AG04450 (cell line): ENCODE results near the gene SYT17. TPM values are rescaled to one million over a fixed set of nuclear protein-coding genes. Genes with fewer than 3 reads are reported as not detected.

Experiments
- CTCF ChIA-PET: fragments of 300-600, 350-600 bp; formaldehyde crosslinking; extraction: SDS; loops from one replicate; lab custom pipeline; 2022; ENCODE audit warnings: antibody characterized with exemption, inconsistent platforms; lab: Charles Lee
- POLR2A ChIA-PET: fragments of 350-600 bp; formaldehyde crosslinking; extraction: SDS; loops from one replicate; lab custom pipeline; 2021; ENCODE audit warnings: antibody characterized with exemption, inconsistent platforms; lab: Yijun Ruan, JAX
- DNase-seq: peaks from one replicate; pipeline ENCODE4 v3.0.0-alpha.2; 2011; ENCODE audit warnings: low read depth, low spot score
- H3K27ac ChIP-seq: one replicate; pipeline ENCODE4 v1.5.1; 2012; ENCODE audit warnings: low read depth, low read length, control low read depth
- H3K27me3 ChIP-seq: one replicate; pipeline ENCODE4 v1.6.0; 2012; ENCODE audit warnings: low read length; ENCODE audit not compliant: control insufficient read depth, insufficient read depth
- H3K4me3 ChIP-seq: 2 replicates; pipeline ENCODE4 v1.5.1; 2011; ENCODE audit warnings: mild to moderate bottlenecking, low read depth, low read length, control low read depth
- H3K9me3 ChIP-seq: 2 replicates; pipeline ENCODE4 v1.5.1; 2012; ENCODE audit warnings: low read length; ENCODE audit not compliant: control insufficient read depth, insufficient read depth
- polyA plus RNA-seq: library from polyadenylated mRNA; depleted of rRNA; stranded (reverse); fragments of >200 nt; gene quantifications from 2 replicates; pipeline ENCODE4 v1.2.3, GENCODE V29; 2011; rRNA removed
- TF ChIP-seq, protein P1 (sequence below): IDR thresholded peaks from 2 replicates; pipeline ENCODE4 v1.5.1; 2011; ENCODE audit warnings: low read depth, low read length, control low read depth, inconsistent platforms

SYT17 gene
- polyA plus RNA-seq, 1 experiment, result 0.27 TPM

DNA sequence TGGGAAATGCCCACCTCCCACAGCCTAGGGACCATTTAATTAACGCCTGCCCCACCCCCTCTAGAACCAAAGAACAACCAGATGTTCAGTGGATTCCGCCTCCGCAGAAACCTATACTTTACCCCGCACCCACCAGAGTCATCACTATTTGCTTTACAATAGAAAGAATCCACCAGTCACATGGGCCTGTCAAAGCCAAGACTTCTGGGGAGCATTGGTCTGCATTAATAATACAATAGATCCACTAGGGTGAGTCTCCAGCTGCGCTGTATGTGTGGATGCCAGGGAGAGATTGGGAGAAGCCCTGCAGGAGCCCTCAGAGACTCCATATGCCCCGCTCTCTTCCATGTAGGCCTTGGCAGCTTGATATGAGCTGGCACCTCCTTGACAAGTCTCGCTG lies 148.8 kb downstream of the SYT17 start:
- H3K27me3 ChIP-seq, result no peaks in the 10 kb centered on the region

More for the DNA sequence above, 148.8 kb downstream of the SYT17 start:
- ChIA-PET CTCF (no interaction called here), POLR2A (no interaction called here)
- H3K27ac ChIP-seq, result no peak overlapping the region
- DNase-seq, result no peak
- H3K9me3 ChIP-seq, result no peaks in the 10 kb centered on the region
- H3K4me3 ChIP-seq, result no peak overlapping the region
- TF ChIP-seq, protein P1, sequence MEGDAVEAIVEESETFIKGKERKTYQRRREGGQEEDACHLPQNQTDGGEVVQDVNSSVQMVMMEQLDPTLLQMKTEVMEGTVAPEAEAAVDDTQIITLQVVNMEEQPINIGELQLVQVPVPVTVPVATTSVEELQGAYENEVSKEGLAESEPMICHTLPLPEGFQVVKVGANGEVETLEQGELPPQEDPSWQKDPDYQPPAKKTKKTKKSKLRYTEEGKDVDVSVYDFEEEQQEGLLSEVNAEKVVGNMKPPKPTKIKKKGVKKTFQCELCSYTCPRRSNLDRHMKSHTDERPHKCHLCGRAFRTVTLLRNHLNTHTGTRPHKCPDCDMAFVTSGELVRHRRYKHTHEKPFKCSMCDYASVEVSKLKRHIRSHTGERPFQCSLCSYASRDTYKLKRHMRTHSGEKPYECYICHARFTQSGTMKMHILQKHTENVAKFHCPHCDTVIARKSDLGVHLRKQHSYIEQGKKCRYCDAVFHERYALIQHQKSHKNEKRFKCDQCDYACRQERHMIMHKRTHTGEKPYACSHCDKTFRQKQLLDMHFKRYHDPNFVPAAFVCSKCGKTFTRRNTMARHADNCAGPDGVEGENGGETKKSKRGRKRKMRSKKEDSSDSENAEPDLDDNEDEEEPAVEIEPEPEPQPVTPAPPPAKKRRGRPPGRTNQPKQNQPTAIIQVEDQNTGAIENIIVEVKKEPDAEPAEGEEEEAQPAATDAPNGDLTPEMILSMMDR, result no peak

Other genes starting within 250 kb of the SYT17 start
- 30.3 and 38.7 TPM in 2 replicates for gene SMG1, start 241.8 kb upstream of the SYT17 start, polyA plus RNA-seq
- 0.37 and 0.42 TPM in 2 replicates for gene TMC7, start 184.3 kb upstream of the SYT17 start, polyA plus RNA-seq
- gene COQ7, start 100.6 kb upstream of the SYT17 start, polyA plus RNA-seq, result 14.1 and 14.2 TPM in 2 replicates
- gene ITPRIPL2, start 54.3 kb upstream of the SYT17 start, polyA plus RNA-seq, result 15.8 and 16.3 TPM in 2 replicates
- not detected in 2 replicates for gene CLEC19A, start 117.5 kb downstream of the SYT17 start, polyA plus RNA-seq
- not detected in 2 replicates for gene TMC5, start 249.6 kb downstream of the SYT17 start, polyA plus RNA-seq